ENCODE results near the gene CES2.
"Not testable (repeated sequence)": the region's sequence is repeated elsewhere in the genome, so short reads cannot be mapped to it uniquely, and the experiment has no call there.

- not testable (repeated sequence) for TF ChIP-seq CTCF, POLR2A (IDR thresholded peaks at IDR 0.05)
Measured at GRCh38 chr16:66955363-66956153, 20.2 kb downstream of the CES2 start.
